T follicular helper cell (primary cell): ENCODE measurements around the gene ADAMTS9.

ENCODE experiments used
- DNase-seq: peaks from one replicate; pipeline ENCODE4 v3.0.0-alpha.2; 2020; ENCODE audit warnings: low read depth

The ADAMTS9 gene

DNA sequence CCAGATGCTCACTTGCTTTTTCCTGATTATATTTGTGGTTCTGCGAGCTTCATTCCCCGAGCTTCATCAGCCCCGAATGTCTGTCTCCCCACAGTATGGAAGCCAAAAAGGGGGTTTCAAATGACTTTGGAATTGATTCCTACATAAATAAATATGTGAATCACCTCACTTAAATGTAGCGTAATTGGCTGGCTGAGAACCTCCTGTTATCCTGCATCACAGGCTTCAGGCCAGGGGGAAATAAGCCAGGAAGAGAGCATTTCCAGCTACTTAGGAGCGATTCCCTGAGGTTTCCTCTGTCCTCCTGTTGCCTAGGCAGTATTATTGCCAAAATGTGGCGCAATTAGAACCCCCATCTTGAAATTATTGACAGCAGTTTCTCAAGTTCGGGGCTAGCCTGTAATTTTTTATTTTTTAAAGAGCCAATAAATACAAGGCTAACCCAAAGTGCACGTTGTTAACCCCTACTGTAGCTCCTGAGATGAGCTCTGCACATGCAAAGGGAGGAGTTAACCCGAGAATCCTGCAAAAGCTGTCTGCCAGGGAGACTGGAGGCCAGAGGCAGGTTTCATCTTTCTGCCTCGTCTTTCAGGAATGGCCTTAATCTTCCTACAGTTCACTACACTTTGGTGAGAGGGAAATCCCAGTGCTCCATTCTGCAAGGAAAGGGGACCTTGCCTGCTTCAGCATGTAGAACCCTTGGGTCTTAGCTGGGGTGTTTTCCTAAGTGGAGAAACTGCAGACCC is 148.2 kb downstream of the ADAMTS9 start:
- DNase-seq: no peak

DNA sequence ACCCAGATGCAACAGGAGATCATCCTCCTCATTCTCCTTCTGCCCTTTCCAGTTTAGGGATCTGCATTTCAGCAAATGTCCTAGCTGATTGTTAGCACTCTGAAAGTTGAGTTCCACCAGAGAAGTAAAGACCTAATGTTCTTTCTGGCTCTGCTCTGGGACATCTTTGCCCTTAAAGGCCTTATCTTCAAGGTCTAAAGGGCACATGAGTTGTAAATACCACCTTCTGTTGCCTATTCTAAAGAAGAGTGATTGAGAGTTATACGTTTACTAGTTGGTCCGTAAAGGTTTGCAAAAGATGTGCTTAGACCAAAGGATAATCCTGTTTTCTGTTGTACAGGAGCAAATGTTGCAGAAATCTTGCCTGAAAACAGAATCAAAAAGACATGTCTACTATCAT is 151.6 kb downstream of the ADAMTS9 start:
- no peak for DNase-seq

DNA sequence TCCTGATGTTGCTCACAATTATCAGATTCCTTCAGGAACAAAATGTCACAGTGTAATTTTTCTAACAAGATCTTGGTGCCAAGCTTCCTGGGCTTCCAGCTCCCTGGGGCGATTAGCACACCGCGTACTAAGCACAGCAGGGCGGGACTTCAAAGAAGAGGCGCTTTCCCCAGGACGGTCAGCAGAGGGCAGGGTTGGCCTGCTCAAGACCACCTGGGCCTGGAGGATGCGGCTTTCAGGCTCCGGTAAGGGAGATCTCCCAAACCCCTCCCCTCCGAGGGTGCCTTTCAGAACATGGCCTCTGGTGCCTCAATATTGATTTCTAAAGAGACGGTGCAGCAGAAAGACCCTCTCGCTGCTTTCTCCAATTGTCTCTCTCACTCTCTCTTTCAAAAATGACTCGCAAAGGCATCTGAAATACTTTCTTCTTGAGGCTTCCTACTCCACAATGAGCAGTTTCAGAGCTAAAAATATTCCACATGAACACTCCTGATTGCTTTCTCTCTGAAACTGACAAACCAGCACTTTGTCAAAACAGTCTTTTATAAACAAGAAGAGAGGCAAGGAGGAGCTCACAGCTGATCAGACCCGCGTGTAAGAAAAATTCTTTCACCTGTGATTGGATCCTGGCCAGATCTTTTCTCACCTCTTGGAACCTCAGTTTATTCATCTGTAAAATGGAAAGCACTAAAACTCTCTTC is 154.0 kb downstream of the ADAMTS9 start:
- DNase-seq: no peak

GRCh38 chr3:64530434-64531049 is 157.3 kb downstream of the ADAMTS9 start:
- DNase-seq: no peak

GRCh38 chr3:64523324-64523723 is 164.5 kb downstream of the ADAMTS9 start:
- no peak for DNase-seq

DNA sequence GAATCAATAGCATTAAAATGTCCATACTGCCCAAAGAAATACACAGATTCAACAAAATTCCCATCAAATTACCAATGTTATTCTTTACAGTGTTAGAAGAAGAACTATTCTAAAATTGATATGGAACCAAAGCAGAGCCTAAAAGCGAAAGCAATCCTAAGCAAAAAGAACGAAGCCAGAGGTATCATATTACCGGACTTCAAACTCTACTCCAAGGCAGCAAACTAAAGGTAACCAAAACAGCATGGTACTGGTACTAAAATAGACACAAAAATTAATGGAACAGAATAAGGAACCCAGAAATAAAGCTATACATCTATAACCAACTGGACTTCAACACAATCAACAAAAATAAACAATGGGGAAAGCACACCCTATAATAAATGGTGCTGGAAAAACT is 167.5 kb downstream of the ADAMTS9 start:
- DNase-seq: no peak

DNA sequence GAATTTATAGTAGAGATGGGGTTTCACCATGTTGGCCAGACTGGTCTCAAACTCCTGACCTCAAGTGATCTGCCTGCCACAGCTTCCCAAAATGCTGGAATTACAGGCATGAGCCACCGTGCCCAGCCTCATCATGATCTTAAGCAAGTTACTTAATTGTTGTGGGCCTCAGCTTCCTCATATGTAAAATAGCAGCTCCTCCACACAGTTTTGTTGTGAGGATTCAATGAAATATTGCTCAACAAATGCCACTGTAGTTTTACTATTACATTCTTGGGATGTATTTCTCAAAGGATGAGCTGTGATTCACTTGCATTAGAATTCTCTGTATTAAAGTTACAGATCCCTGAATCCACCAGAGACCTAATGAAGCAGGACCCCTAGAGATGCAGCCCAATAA is 168.8 kb downstream of the ADAMTS9 start:
- no peak for DNase-seq

GRCh38 chr3:64518496-64518895 is 169.3 kb downstream of the ADAMTS9 start:
- no peak for DNase-seq

DNA sequence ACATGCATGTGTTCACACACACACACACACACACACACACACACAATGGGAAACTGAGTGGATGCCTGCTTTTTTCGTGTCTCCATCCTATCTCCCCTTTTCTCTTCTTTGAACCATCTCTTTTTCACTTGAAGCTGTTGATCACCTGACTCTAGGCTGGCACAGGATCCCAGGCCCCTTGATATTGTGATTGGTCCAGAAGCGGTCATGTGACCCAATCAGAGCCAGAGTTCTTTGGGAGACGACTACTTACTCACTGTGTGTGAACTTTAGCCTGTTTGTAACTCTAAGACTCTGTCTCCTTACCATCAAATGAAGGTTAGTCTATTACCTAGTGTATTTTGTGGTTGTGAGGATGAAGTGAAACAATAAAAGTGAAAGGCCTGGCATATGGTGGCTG is 172.9 kb downstream of the ADAMTS9 start:
- no peak for DNase-seq

GRCh38 chr3:64509206-64509605 is 178.6 kb downstream of the ADAMTS9 start:
- no peak for DNase-seq

DNA sequence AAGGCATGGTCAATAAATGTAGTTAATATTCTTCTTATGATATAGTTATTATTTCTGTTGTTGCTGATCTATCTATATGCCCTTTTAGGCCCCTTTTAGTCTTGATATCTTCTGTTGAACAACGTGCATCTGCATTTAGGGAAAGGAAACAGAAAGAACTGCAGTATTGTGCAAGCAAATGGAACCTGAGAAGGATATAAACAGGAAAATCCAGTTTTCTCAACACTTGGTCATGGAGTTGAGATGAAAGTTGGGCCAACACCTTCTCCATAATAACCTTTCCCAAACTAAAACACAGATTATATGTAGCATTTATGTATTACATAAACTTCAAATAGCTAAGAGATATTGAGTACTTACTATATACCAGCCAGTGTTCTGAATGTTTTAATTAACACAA is 179.7 kb downstream of the ADAMTS9 start:
- DNase-seq: no peak

- no peak for DNase-seq
These were observed 181.5 kb downstream of the ADAMTS9 start for GRCh38 chr3:64506255-64506654.

- no peak for DNase-seq
These were observed 182.4 kb downstream of the ADAMTS9 start for GRCh38 chr3:64505419-64505818.

- no peak for DNase-seq
These were observed 185.5 kb downstream of the ADAMTS9 start for GRCh38 chr3:64502284-64502683.

- DNase-seq: no peak
These were observed 186.4 kb downstream of the ADAMTS9 start for GRCh38 chr3:64501298-64501906.

DNA sequence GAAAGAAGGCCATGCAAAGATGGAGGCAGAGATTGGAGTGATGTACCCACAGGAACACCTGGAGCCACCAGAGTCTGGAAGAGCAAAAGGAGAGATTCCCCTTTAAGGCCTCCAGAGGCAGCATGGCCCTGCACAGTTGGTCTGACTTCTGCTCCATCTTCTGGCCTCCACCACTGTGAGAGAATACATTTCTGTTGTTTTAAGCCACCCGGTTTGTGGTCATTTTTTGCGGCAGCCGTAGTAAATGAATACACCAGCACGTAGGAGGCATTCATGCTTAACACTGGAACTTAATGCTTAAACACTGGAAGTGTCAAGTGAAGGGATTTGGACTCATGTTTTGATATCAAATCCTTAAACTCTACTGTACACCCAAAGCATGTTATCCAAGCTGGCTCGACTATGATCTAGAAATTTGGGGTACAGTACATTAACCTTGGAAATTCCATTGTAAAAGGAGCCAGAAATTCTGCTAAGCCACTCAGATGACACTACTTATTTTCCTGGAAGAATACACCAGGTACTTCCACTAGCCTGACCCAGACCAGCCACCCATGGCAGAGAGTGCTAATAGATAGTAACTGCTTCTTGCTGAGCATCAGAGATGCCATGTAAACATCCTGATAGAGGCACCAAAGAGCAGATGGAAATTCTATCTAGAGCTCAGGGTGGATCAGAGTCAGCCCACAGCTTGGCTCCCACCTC is 190.9 kb downstream of the ADAMTS9 start:
- no peak for DNase-seq

- DNase-seq: no peak
These were observed 191.9 kb downstream of the ADAMTS9 start for GRCh38 chr3:64495781-64496334.

DNA sequence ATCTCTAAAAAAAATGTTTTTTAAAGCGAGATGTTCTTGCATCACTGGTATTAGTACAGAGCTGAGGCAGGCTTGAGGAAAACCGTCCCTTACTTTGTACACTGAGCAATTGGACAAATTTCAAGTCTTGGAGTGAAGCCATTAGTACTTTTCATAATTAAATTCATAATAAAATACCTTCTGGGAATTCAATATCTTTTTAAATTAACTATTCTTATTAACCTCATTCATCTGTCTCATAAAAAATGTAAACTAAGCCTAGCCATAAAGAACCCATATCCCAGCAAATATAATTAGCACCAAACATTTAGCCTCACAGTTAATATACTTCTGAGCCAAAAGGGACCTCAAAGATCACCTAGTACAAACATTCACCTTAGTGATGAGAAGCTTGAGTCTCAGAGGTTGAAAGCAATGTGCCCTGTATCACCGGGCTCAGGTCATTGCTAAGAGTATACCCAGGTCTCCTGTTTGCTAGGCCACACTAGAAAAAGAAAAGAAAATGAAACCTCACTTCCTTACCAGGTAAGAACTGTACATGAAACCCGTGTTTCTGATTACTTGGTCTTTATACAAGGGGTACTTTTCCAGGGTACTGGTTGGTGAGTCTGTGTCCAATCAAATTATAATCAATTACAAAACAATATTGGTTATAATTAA is 192.5 kb downstream of the ADAMTS9 start:
- no peak for DNase-seq

- no peak for DNase-seq
These were observed 193.3 kb downstream of the ADAMTS9 start for GRCh38 chr3:64494526-64494925.

DNA sequence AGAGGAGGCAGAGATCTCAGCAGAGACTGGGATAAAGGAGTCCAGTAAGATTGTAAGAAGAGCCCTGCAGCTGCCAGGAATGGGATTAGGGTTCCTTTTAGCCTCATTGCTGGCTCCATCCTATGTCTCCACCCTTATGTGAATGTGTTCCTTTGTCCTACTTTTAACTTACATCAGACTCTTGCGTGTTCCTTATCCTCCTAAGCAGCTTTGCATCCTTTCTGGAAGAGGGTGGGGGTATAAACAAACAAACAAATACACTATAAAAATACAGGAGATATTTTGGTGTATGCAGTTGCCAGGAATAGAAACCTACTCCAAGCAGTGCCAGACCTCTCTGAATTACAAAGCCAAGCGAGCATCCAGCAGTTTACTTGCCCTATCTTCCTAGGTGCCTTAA is 194.7 kb downstream of the ADAMTS9 start:
- DNase-seq: no peak

GRCh38 chr3:64491843-64492242 is 196.0 kb downstream of the ADAMTS9 start:
- DNase-seq: no peak
